Loucy (cell line): Measurements from ENCODE around the gene GINS1.

Source experiments
- H2AFZ ChIP-seq: fragments of 200-600 bp; sonication (generic); 2 replicates; pipeline ENCODE4 v1.6.0; 2016; ENCODE audit warnings: antibody characterized with exemption, mild to moderate bottlenecking, low read length, moderate library complexity
- H3F3A ChIP-seq: fragments of 200-600 bp; 2 replicates; pipeline ENCODE4 v1.6.0; 2016; ENCODE audit warnings: antibody characterized with exemption, low read depth, mild to moderate bottlenecking
- H3K27me3 ChIP-seq: fragments of 200-600 bp; sonication (generic); 2 replicates; pipeline ENCODE4 v1.6.1; 2014; ENCODE audit warnings: low read length, mild to moderate bottlenecking; ENCODE audit not compliant: insufficient read depth, poor library complexity, severe bottlenecking
- H3K36me3 ChIP-seq: fragments of 200-600 bp; sonication (generic); 2 replicates; pipeline ENCODE4 v1.6.1; 2016; ENCODE audit warnings: low read length; ENCODE audit not compliant: insufficient read depth
- H3K4me1 ChIP-seq: fragments of 200-600 bp; sonication (generic); 2 replicates; pipeline ENCODE4 v1.5.1; 2014; ENCODE audit warnings: low read length, mild to moderate bottlenecking; ENCODE audit not compliant: insufficient read depth, poor library complexity, severe bottlenecking
- H3K4me2 ChIP-seq: fragments of 200-600 bp; sonication (generic); 2 replicates; pipeline ENCODE4 v1.6.0; 2014; ENCODE audit warnings: antibody characterized with exemption, low read length, low read depth, mild to moderate bottlenecking; ENCODE audit not compliant: poor library complexity, severe bottlenecking
- H3K4me3 ChIP-seq: fragments of 200-600 bp; sonication (generic); 2 replicates; pipeline ENCODE4 v1.5.1; 2014; ENCODE audit warnings: low read length, mild to moderate bottlenecking, mixed read lengths; ENCODE audit not compliant: poor library complexity, severe bottlenecking
- H3K79me2 ChIP-seq: fragments of 200-600 bp; sonication (generic); 2 replicates; pipeline ENCODE4 v1.6.1; 2014; ENCODE audit warnings: low read length; ENCODE audit not compliant: insufficient read depth
- H3K9ac ChIP-seq: fragments of 200-600 bp; sonication (generic); 2 replicates; pipeline ENCODE4 v1.6.0; 2014; ENCODE audit warnings: mild to moderate bottlenecking, low read depth, low read length, moderate library complexity; ENCODE audit not compliant: poor library complexity, severe bottlenecking
- H3K9me2 ChIP-seq: fragments of 200-600 bp; sonication (generic); replicated peaks from 2 replicates; pipeline ENCODE4 v1.6.1; 2016; ENCODE audit warnings: low read depth, low read length, mixed read lengths
- H3K9me3 ChIP-seq: fragments of 200-600 bp; sonication (generic); 2 replicates; pipeline ENCODE4 v1.6.1; 2014; ENCODE audit warnings: mild to moderate bottlenecking, antibody characterized with exemption, low read length, low read depth; ENCODE audit not compliant: insufficient read depth
- H4K20me1 ChIP-seq: fragments of 200-600 bp; sonication (generic); 2 replicates; pipeline ENCODE4 v1.6.0; 2014; ENCODE audit warnings: antibody characterized with exemption, low read length, mild to moderate bottlenecking; ENCODE audit not compliant: insufficient read depth, poor library complexity, severe bottlenecking
- EZH2phosphoT487 ChIP-seq: fragments of 200-600 bp; IDR thresholded peaks from 2 replicates; pipeline ENCODE4 v1.6.1; 2018; ENCODE audit warnings: antibody characterized with exemption, mild to moderate bottlenecking, moderate library complexity, borderline replicate concordance
- TF ChIP-seq, protein P1 (sequence below): fragments of 200-600 bp; sonication (generic); conservative IDR thresholded peaks from 2 replicates; pipeline ENCODE4 v1.5.1; 2014; ENCODE audit warnings: mild to moderate bottlenecking, antibody characterized with exemption, low read length

The GINS1 gene

DNA sequence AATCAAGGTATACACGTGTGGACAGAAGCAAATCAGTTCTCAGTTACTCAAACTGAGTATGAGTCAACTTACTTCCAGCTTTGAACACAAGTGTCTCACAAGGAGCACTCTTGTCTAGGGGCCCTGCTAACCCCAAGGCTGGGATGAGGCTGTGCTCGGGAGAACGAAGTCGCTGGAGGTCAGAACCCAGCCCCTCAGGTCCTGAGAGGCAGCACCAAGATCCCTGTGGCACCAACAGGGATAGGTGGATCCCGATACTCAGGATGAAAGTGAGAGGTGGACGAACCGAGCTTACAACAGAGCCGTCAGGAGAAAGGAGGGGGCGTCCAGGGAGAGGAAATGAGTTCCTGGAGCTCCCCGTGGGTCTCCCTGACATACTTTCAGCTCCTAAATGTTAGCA, 85.7 kb downstream of the GINS1 start:
- no peak for TF ChIP-seq EZH2phosphoT487
- TF ChIP-seq, protein P1, sequence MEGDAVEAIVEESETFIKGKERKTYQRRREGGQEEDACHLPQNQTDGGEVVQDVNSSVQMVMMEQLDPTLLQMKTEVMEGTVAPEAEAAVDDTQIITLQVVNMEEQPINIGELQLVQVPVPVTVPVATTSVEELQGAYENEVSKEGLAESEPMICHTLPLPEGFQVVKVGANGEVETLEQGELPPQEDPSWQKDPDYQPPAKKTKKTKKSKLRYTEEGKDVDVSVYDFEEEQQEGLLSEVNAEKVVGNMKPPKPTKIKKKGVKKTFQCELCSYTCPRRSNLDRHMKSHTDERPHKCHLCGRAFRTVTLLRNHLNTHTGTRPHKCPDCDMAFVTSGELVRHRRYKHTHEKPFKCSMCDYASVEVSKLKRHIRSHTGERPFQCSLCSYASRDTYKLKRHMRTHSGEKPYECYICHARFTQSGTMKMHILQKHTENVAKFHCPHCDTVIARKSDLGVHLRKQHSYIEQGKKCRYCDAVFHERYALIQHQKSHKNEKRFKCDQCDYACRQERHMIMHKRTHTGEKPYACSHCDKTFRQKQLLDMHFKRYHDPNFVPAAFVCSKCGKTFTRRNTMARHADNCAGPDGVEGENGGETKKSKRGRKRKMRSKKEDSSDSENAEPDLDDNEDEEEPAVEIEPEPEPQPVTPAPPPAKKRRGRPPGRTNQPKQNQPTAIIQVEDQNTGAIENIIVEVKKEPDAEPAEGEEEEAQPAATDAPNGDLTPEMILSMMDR, result no peak
- Histone ChIP-seq H3K36me3 (peaks cover 5% of the 10 kb centered on the region; the same call in 1 of the 2 replicates), H4K20me1 (no peaks in the 10 kb centered on the region), H3K27me3 (no peaks in the 10 kb centered on the region), H3K9me3 (no peaks in the 10 kb centered on the region), H3F3A (no peaks in the 10 kb centered on the region), H3K4me2 (no peak overlapping the region), H3K79me2 (no peaks in the 10 kb centered on the region), H2AFZ (no peak overlapping the region), H3K4me1 (no peaks in the 10 kb centered on the region), H3K9me2 (no peaks in the 10 kb centered on the region), H3K4me3 (no peak overlapping the region), H3K9ac (no peak overlapping the region)

DNA sequence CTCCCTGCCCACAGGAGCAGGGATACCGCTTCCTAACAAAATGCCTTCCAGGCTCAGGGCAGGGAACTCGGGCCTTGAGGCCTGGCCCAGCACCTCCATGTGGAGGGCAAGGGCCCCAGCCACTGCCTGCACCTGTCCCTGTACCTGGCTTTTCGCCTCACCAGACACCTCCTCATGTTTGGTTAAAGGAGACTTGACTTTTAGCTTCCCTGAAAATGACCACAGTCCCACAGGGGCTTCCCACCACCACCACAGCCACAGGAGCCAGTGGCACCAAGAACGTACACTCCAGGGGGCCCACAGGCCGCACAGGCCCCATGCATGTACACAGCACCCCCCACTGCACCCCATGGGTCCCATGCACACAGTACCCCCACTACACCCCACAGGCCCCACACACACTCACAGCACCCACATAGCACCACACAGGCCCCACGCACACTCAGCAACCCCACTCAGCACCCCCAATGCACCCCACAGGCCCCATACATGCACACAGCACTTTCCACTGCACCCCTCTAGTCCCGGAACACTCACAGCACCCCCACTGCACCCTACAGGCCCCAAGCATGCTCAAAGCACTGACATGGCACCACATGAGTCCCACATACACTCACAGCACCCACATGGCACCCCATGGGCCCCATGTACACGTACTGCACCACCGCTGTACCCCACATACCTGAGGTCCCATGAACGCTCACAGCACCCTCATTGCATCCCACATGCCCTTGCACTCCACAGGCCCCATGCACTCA, 86.5 kb downstream of the GINS1 start:
- no peaks in the 10 kb centered on the region for H3F3A ChIP-seq
- no peak overlapping the region for H3K9ac ChIP-seq
- H4K20me1 ChIP-seq, result no peaks in the 10 kb centered on the region
- H3K27me3 ChIP-seq, result no peaks in the 10 kb centered on the region
- H3K9me3 ChIP-seq, result no peaks in the 10 kb centered on the region
- no peaks in the 10 kb centered on the region for H3K79me2 ChIP-seq
- no peaks in the 10 kb centered on the region for H3K9me2 ChIP-seq
- no peak overlapping the region for H3K4me2 ChIP-seq
- H3K4me3 ChIP-seq, result no peak overlapping the region
- H2AFZ ChIP-seq, result no peak overlapping the region
- H3K36me3 ChIP-seq, result peaks cover 2% of the 10 kb centered on the region; the same call in 1 of the 2 replicates
- no peaks in the 10 kb centered on the region for H3K4me1 ChIP-seq
- TF ChIP-seq EZH2phosphoT487, result no peak
- TF ChIP-seq, protein P1, result no peak

DNA sequence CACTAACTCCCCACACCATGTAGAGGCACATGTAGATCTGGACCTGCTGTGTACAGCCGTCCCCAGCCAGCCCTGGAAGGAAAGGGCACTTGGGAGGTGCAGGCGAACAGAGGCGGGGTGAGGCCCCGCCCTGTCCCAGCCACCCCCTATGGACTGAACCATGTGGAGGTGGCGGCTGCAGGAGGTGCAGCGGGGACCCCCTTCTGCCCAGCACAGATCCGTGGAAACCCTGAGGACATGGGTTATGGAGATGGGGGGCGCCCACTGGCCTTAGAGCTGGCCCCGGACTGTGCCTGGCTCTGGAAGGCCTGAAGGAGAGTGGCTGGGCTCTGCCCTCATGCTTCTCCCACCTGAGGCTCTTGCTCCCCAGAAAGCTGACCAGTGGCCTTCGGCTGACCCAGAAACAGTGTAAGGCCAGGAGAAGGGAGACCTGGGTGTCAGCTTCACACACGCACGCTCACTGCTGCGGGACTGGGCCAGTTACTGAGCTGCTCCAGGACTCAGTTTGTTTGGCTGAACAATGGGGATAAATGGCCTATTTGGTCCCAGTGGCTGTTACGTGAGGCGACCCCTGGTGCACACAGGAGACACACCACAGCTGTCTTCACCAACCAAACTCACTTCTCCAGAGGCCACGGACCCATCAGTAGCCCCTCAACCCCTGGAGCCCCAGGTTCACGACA, 87.2 kb downstream of the GINS1 start:
- no peak for TF ChIP-seq EZH2phosphoT487
- TF ChIP-seq, protein P1, result no peak
- no peak overlapping the region for H2AFZ ChIP-seq
- no peaks in the 10 kb centered on the region for H4K20me1 ChIP-seq
- no peaks in the 10 kb centered on the region for H3K9me3 ChIP-seq
- no peaks in the 10 kb centered on the region for H3K9me2 ChIP-seq
- no peaks in the 10 kb centered on the region for H3K36me3 ChIP-seq
- no peak overlapping the region for H3K4me2 ChIP-seq
- no peaks in the 10 kb centered on the region for H3F3A ChIP-seq
- H3K4me1 ChIP-seq, result no peaks in the 10 kb centered on the region
- no peak overlapping the region for H3K4me3 ChIP-seq
- no peak overlapping the region for H3K9ac ChIP-seq
- H3K79me2 ChIP-seq, result no peaks in the 10 kb centered on the region
- no peaks in the 10 kb centered on the region for H3K27me3 ChIP-seq
